OCI-M2 (cell line): Measurements from ENCODE around the gene SELENOH.

Experiments
- DNase-seq: peaks from one replicate; lab custom pipeline; 2025; ENCODE audit not compliant: unreplicated experiment; lab: John Stamatoyannopoulos, UW

Gene SELENOH

DNA sequence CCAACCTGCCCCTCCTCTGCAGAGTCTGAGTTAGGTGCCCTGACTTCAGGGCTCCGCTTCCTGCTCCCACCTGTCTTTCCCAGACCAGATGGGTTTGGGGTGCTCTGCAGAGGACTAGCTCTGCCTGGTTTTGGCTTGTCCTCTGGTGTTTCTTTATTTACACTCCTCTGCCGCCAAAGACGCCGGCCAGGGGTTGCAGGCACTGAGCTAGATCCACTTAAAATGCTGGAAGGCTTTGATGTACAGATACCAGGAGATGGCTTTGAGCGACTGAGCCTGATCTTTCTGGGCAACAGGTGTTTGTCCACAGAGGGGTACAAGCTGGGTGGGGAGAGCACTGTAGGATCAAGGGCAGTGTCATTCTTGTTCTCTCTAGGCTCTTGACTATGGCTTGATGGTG lies 3.9 kb downstream of the SELENOH start:
- no peak for DNase-seq

DNA sequence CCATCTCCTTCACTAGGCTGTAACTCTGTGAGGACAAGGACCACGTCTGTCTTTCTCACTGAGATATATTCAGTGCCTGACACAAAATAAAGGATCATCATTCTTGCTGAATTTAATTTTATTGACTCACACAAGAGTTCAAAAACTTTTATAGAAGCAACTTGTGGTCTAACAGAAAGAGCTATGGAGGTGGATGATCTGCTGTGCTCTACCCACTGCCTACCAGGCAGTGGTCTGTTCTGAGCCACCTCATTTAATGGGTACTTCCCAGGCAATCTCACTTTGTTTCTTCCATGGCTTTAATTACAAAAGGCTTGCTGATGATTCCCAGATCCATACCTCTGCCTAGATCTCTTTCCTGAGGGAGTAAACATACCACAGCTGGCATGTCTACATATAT lies 5.6 kb downstream of the SELENOH start:
- DNase-seq, result no peak

DNA sequence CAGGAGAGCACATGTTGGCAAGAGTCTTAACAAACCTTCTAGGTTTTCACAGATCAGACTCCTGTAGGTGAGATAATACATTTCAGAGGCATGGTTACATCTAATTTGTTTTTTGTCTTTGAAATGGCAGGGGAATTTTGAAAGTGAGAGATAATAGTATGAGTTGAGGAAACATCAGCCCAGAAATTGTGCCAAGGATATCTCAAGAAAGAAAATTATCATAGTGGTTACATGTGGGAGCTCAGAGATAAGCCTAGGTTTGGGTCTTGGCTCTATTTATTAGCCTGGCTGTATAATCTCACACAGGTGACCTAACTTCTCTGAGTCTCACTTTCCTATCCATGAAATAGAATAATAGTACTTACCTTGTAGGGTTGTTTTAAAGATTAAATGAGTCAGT lies 9.9 kb downstream of the SELENOH start:
- DNase-seq, result no peak

DNA sequence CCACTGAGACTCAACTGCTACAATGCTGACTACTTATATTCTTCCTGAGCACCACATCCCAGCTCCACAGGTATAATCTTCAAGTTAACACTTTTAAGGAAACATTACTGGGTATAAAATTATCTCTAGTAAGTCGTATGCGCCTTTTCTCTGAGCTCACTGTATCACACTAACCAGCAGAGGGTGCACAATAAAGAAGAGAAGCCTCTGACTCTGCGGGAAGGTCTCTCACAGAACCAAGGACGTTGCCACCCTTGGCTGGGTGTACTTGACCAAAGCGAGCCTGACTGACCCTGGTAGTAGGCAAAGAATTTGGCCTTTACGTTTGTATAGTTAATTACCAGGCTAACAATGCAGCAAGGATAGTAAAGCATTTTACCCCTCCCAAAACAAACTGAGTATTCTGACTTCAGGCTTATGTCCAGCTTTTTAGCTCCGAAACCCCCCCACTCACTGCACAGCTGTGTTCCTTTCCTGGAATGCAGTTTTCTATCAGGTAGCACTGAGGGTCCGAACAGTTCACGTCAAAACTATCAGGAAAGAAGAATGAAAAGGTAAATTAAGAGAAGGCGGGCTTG lies 10.5 kb downstream of the SELENOH start, which contains the start of gene BTBD18:
Gene BTBD18 (minus strand): TSS at position 144 of the 578 bp plus-strand sequence. CDS start 631 bp downstream, outside the sequence.
- DNase-seq, result no peak

DNA sequence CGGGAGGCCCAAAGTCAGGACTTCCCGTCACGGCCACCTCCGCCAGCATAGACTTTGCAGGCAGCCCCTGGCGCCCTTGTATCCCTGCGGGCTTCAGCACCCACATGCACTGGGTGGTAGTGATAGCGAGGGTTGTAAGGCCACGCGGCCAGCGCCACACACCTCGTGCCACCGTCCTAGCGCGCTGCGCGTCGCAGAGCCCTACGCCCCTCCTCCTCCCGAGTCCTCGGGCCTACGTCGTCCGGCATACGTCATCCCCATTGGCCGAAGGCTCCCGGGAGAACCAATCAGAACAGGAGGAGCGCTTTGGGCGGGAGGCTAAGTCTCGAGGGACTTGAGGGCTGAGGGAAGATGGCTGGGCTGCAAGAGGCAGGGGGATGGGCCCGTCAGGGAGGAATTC lies 11.7 kb downstream of the SELENOH start:
- no peak for DNase-seq

DNA sequence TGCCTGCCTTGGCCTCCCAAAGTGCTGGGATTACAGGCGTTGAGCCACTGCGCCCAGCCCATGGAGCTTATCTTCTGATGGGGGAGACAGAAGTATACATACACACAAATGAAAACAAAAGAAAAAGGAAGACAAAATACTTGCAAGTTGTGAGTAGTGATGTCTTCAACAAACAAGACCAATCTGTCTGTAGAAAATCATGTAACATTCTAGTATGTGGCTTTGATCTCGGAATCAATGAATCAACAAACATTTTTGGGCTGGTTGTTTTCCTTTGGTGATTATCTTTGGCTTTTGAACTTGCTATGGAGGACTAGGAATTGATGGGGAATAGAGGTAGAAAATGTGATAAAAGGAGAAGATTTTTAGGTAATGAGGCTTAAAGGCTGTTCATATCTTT lies 16.9 kb downstream of the SELENOH start:
- no peak for DNase-seq

DNA sequence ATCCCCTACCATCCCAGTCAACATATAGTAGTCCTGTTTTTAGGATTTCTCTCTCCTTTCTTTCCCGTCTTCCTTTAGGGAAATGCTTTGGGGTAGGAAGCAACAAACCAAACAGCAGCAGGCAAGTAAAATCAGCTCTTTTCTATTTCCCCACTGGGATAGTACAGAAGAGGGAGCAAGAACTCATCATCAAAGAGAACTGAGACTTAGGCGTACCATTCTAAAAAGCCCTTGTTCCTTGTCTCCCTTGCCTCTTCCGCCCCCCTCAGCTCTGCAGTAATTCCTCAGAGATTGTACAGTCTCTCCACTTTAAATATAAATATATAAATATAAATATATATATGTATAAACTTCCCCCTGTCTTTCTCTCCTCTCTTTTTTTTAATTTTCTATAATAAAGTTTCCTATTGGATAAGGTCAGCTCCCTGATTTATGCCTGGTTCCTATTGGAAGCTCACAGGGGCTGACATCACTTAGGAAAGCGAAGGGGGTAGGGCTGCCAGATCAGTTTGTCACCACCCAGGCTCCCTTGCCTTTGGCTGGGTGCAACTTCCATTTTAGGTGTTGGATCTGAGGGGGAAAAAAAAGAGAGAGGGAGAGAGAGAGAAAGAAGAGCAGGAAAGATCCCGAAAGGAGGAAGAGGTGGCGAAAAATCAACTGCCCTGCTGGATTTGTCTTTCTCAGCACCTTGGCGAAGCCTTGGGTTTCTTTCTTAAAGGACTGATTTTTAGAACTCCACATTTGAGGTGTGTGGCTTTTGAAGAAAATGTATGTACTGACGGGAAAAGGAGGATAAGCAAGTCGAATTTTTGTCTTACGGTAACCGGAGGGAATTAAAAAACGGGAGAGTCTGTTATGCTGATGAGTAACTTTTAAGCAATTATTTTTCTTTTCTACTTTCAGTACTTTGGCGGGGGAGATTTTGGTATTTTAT lies 20.3 kb downstream of the SELENOH start, which contains the start of gene CTNND1:
Gene CTNND1 (plus strand): TSS at position 502 of the 934 bp plus-strand sequence. CDS start 29,677 bp downstream, outside the sequence.
- no peak for DNase-seq

DNA sequence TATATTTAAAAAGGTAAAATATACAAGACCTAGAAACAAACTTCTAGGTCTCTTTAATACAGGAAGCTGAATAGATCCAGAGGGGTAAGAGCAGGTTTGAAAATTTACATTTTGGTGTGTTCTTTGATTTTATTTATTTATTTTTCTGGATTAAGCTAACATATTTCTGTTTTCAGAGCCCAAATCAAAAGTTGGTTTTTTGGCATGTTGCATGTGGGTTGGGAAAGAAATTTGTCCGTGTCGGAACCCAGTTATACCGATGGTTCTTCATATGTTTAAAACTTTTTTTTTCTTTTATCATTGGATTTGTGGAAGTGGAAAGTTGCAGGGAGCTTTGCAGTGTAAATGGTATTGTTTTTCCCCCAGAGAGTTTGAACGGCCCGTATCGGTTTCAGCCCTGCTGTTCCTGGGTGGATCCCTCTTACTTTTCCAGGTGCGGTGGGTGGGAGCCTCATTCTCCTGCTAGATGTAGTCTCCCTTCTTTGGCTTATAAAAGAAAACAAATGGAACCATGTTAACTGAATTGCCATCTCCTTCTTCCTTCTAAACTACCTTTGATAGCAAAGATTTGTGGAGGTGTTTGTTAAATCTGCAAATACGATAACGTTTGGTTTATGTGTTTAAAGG lies 21.1 kb downstream of the SELENOH start:
- DNase-seq, result no peak

DNA sequence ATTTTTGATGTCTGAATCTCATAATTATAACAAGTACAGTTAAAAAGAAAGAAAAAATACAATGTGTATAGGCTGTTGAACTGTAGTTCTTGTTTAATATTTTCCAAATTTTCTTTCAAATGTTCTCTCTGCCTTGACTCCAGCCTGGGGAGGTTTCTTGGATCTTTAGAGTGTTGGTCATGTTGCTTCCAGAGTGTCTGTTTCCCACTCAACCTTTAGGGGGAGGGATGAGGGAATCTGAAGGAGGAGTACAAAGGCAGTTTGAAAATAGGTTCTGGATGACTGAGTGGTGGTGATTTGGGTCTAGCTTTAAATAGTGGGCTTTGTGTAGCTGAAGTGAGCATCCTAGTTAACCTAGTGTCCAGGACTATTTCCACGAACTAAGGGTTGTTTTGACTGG lies 22.3 kb downstream of the SELENOH start:
- DNase-seq, result no peak

DNA sequence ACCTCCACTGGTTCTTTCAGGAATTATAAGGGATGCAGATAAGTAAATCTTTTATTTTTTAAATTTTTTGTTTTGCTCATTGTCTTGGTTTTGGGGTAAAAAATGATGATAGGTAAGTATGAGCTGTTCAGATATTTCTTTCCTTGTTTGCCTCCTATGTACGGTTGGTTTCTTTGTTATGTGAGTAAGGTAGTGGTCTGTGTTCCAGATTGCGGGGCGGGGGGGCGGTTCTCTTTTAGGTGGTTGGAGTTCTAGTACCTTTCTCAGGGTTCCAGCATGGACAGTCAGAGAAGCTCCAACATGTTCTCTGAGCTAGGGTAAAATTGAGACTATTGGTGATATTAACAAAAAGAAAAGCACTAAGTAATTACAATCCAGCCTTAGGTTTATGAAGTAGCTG lies 22.7 kb downstream of the SELENOH start:
- DNase-seq, result no peak

DNA sequence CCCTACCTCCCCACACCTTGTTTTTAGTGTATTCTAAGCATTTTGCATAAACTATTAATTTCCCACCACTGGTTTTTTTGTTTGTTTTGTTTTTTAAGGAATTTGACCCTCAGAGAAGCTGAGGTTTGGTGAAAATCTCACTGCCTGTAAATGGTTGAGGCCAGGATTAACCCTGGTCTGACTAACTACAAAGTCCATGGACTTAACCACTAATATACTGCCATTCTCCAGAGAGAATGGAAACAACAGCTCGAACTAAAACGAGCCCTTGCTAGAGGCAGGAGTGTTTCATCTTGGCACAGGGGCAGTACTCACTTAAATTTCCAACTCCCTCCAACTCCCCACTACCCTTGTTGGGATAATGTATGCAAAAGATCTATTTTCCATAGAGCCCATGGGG lies 23.3 kb downstream of the SELENOH start:
- DNase-seq, result no peak

DNA sequence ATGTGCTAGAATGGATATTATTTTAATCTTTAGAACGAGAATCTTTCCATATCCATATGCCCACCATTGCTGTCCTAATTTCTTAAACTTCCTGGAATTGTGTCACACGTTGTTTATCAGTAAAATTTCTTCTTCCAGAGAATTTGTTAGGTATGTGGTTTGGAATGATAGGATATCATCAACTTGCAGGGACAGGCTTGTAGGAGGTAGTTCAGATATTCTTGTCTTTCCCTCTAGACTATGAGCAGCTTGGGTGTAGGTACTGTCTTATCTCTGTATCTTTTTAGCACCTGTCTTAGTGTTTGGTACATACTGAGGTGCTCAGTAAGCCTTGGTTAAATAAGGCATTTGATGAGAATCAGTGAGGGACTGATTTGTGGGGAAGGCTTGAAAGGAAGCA lies 23.7 kb downstream of the SELENOH start:
- no peak for DNase-seq

DNA sequence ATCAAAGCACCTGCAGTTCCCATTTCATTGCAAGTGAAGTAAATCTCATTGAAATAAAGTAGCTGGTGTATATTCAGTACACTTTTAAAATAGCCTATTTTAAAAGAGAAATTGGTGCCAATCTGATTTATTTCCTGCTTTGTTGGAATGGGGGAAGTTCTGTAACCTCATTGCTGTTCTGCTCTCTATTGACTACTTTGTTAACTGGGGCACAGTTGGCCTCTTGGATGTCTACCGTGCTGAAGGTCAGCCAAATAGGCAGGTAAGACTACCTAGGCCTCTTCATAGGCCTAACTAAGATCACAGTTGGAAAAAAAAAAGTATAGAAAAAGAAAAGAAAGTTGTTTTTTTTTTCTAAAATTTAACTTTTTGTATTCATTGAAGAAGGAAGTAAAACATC lies 29.5 kb downstream of the SELENOH start:
- DNase-seq, result no peak

DNA sequence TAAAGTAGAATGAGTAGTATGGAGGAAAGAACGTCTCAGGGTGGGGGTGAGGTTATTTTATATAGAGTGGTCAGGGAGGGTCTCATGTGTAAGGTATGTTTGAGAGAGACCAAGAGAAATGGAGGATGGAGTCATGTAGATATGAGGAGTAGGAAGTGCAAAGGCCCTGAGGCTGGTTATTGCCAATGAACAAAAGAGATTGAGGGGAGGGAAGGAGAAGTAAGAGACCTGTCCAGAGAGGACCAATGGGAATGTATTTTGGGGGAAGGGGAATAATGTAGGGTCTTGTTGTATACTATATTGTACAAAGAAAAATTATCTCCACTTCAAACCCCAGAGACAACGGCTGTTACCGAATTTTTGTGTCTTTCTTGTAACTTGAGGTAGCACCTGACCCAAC lies 30.1 kb downstream of the SELENOH start:
- no peak for DNase-seq

DNA sequence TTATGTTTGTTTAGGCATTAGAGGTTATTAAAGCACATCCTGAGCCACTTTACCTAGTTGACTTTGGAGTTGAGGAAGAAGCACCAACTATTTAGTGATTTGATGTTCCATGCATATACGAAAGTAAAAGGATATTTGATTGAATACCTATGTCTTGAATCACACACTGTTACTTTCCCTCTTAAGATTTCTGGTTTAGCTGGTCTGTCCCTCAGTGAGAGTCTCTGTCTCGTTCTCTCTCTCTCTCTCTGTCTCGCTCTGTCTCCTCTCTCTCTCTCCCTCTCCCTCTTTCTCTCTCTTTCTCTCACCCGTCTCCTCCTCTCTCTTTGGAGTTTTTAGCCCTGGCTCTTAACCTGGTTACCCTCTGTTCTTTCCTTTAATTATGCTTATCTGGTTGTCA lies 31.3 kb downstream of the SELENOH start:
- DNase-seq, result no peak

DNA sequence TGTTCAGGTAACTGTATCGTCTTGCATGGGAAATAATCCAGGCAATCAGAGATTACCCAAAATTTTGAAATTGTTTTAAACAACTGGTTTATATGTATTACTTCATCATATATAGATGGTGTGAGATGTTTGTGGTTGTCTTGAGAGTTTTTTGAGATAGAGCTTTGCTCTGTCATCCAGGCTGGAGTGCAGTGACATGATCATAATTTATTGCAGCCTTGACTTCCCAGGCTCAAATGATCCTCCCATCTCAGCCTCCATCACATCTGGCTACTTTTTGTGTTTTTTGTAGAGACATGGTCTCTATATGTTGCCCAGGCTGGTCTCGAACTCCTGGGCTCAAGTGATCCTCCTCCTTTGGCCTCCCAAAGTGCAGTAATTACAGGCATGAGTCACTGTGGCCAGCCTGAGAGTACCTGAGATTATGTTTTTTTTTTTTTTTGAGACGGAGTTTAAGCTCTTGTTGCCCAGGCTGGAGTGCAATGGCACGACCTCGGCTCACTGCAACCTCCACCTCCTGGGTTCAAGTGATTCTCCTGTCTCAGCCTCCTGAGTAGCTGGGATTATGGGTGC lies 31.8 kb downstream of the SELENOH start:
- no peak for DNase-seq

DNA sequence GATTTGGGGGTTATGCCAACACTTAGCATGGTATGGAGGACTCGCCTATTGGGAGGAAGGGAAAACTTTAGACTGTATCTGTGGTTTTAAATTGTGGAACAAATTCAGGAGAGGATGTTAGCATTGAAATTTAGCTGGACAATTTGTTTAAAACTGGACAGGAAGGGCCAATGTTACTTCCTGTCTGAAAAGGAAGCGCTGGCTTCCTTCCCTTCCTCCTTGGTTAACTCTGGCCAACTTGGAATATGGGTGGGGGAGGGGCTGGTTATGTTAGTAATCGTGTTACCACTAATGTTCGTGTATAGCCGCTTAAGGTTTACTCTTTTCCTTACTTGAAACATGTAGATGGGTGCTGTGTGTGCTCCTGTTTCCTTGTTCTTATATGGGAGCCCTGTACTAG lies 34.2 kb downstream of the SELENOH start:
- DNase-seq, result no peak

DNA sequence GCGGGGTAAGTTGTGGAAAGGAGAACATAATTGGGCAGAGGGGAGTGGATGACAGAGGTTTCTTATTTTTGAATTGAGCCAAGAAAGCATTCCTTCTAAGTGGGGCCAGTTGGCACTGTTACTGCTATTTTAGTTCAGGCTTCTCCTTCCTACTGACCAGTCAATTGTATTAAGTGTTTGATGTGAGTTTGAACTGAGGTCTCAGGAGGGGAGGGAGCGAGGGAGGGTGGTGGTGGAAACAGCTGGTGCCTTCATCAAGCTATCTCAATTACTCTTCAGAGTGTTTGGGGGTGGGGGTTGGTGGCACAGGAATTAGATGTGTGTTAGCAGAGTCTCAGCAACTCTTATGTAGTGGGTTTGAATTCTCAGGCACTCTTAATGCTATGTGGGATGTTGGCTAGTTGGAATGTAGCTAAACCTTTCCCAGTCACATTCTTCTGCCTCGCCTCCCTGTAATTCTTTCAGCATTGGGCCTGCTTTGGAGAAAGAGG lies 34.8 kb downstream of the SELENOH start:
- DNase-seq, result no peak

DNA sequence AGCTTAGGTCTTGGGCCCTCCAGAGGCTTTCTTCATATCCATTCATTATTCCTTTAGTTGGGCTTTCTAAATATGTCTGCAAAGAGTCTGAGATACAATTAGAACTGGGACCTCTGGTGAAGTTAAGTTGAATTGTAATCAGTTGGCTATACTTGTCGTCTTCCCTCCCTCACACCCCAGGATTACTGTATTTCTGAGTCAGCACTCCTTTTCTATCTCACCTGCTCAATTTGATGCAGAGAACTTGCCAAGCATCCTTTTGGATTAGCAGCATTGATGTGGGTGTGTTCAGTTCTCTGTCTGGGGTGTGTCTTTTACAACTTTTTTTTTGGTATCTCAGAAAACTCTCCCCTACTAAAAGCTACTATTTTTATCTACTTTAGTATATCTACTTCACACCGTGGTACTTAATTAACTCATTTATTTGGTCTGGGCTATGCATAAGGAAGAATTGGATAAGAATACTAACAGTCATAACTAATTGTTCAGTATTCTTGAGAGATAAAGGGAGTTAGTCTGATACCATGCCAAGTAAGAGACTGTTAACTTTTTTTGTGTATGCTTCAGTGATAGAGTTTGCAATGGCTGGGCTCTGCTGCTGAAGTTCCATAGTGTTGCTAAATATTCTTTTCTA lies 35.4 kb downstream of the SELENOH start:
- DNase-seq, result no peak

DNA sequence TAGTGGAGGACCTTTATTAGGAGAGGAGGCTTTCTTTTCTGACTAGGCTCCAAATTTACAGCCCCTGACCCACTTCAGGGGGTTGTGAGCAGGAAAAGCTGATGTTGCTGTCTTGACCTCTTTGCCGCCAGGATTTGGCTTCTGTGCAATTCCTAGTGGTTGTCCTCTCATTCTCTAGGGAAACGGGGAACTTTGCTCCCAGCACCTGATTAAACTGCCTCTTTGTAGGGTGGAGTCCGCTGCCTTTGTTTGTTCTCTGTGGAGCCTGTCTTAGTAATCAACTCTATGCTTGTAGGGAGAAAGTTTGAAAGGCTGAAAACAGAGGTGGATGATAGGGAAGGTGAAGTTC lies 36.7 kb downstream of the SELENOH start:
- no peak for DNase-seq
